Measurements from ENCODE around the gene HOTAIR.

Gene HOTAIR

DNA sequence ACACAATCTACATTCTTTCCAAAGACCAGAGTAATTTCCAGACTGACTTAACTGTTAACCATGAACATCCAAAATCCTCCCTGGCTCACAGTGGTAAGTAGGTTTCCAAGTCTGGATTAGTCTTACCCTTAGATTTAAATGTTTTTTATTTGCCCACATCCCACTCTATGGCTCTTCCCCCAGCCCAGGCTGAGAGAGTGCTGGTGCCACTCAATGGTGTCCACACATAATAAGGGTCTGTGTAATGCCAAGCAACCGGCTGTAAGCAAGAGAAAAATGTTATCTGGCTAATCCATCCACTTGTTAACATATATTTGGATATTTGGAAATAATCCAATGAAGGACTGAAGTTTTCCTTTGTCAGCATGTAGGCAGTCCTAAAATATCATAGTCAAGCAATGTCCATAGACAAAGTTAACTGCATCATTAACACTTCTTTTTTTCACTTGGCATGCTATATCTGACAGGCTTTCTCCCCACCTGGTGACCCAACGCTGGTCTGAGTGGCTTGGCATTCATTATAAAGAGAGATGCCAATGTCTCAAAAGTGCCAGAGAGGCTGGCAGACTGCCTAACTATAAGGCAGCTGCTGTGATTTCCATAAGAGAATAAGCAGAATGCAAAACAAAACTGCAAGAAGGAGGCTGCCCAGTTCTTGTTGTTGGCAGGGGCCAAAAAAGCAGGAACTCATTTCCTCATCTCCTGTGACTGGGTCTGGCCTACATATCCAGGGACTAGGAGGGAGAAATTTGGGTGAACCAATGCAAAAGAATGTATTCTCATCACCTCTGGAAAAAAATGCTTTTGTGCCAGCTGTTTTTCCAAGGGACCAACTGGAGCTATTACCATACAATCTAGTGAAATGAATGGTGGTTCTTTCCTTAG lies 50.0 kb downstream of the HOTAIR start:
- DNase-seq (ENCODE audit: low read depth): no peak

DNA sequence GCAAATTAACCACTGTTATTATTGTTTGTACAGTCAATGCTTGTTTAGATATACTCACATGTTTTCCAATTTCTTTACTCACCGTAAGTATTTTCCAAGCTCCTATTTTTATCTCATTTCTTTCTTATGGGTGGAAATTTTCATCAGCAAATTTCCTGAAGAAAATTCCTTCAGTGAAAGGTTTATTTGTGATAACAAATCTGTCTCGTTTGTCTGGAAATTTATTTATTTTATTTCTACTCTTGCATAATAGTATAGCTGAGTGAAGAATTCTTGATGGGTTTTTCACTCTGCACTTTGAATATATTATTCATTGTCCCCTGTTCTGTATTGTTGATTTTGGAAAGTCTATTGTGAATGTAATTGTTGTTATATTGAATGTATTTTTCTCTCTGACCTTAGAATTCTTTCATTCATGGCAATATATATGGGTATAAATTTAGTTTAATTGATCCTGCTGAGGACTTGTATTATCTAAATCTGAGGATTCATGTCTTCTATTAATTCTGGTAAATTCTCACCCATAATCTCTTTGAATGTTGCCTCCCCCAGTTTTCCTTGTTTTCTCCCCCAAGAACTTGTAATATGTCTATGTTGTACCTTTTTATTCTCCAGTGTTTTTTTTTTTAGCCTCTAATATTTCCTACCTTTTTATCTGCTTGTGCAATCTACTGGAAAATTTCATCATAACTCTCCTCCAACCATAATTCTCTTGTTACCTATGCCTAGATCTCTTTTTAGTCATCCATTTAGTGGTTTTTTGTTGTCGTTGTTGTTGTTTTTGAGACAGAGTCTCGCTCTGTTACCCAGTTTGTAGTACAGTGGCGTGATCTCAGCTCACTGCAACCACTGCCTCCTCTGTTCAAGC lies 57.7 kb downstream of the HOTAIR start:
- DNase-seq (ENCODE audit: low read depth): no peak

Data from stimulated activated CD4-positive, alpha-beta T cell treated with anti-CD3 and anti-CD28 coated beads, Interleukin-2, amount 100 ng/mL, for 4 hours (primary cell).